ENCODE data around the gene KIF2A.

The KIF2A gene

GRCh38 chr5:62271370-62271769 is 34.6 kb upstream of the KIF2A start:
- Histone ChIP-seq H3K9me3 (ENCODE audit: control insufficient read depth, low read length) (no peaks in the 10 kb centered on the region), H3K4me1 (no peaks in the 10 kb centered on the region), H3K27me3 (ENCODE audit: control insufficient read depth, insufficient read depth, low read length) (no peaks in the 10 kb centered on the region), H3K36me3 (ENCODE audit: control insufficient read depth, insufficient read depth, low read length) (no peaks in the 10 kb centered on the region), H3K4me3 (ENCODE audit: low read depth, low read length) (no peak overlapping the region), H3K4me2 (ENCODE audit: low read length) (no peak overlapping the region), H3K27ac (no peak overlapping the region), H2AFZ (no peak overlapping the region), H3K9ac (no peak overlapping the region), H3K79me2 (no peaks in the 10 kb centered on the region)
- TF ChIP-seq CTCF (IDR thresholded peaks at IDR 0.05) = no peak

GRCh38 chr5:62271870-62272269 is 34.1 kb upstream of the KIF2A start:
- H3K79me2 ChIP-seq = no peaks in the 10 kb centered on the region

GRCh38 chr5:62273687-62274086 is 32.3 kb upstream of the KIF2A start:
- H3K4me1 ChIP-seq = no peaks in the 10 kb centered on the region
- H2AFZ ChIP-seq = no peak overlapping the region
- no peak overlapping the region for H3K4me3 ChIP-seq (ENCODE audit: low read depth, low read length)
- no peak overlapping the region for H3K27ac ChIP-seq
- H3K27me3 ChIP-seq (ENCODE audit: control insufficient read depth, insufficient read depth, low read length) = no peaks in the 10 kb centered on the region
- TF ChIP-seq CTCF (IDR thresholded peaks at IDR 0.05) = no peak
- no peak overlapping the region for H3K4me2 ChIP-seq (ENCODE audit: low read length)
- no peaks in the 10 kb centered on the region for H3K36me3 ChIP-seq (ENCODE audit: control insufficient read depth, insufficient read depth, low read length)
- no peaks in the 10 kb centered on the region for H3K79me2 ChIP-seq
- no peaks in the 10 kb centered on the region for H3K9me3 ChIP-seq (ENCODE audit: control insufficient read depth, low read length)
- H3K9ac ChIP-seq = no peak overlapping the region

More at GRCh38 chr5:62271870-62272269, 34.1 kb upstream of the KIF2A start:
- Histone ChIP-seq H3K4me2 (ENCODE audit: low read length) (no peak overlapping the region), H3K4me3 (ENCODE audit: low read depth, low read length) (no peak overlapping the region), H3K27me3 (ENCODE audit: control insufficient read depth, insufficient read depth, low read length) (no peaks in the 10 kb centered on the region), H3K36me3 (ENCODE audit: control insufficient read depth, insufficient read depth, low read length) (no peaks in the 10 kb centered on the region), H3K27ac (no peak overlapping the region), H3K9ac (no peak overlapping the region), H3K9me3 (ENCODE audit: control insufficient read depth, low read length) (no peaks in the 10 kb centered on the region), H3K4me1 (no peaks in the 10 kb centered on the region), H2AFZ (no peak overlapping the region)
- TF ChIP-seq CTCF (IDR thresholded peaks at IDR 0.05) = no peak

- no peaks in the 10 kb centered on the region for H3K9me3 ChIP-seq (ENCODE audit: control insufficient read depth, low read length)
- TF ChIP-seq CTCF (IDR thresholded peaks at IDR 0.05) = no peak
- no peak overlapping the region for H3K9ac ChIP-seq
- no peak overlapping the region for H3K27ac ChIP-seq
- H3K4me1 ChIP-seq = no peaks in the 10 kb centered on the region
- H3K79me2 ChIP-seq = no peaks in the 10 kb centered on the region
- H3K27me3 ChIP-seq (ENCODE audit: control insufficient read depth, insufficient read depth, low read length) = no peaks in the 10 kb centered on the region
- H3K36me3 ChIP-seq (ENCODE audit: control insufficient read depth, insufficient read depth, low read length) = no peaks in the 10 kb centered on the region
- no peak overlapping the region for H3K4me3 ChIP-seq (ENCODE audit: low read depth, low read length)
- no peak overlapping the region for H3K4me2 ChIP-seq (ENCODE audit: low read length)
- H2AFZ ChIP-seq = no peak overlapping the region
These were observed 30.4 kb upstream of the KIF2A start for GRCh38 chr5:62275581-62275980.

- no peaks in the 10 kb centered on the region for H3K27me3 ChIP-seq (ENCODE audit: control insufficient read depth, insufficient read depth, low read length)
- H3K27ac ChIP-seq = no peak overlapping the region
- no peak overlapping the region for H3K9ac ChIP-seq
- TF ChIP-seq CTCF (IDR thresholded peaks at IDR 0.05) = no peak
- H3K9me3 ChIP-seq (ENCODE audit: control insufficient read depth, low read length) = no peaks in the 10 kb centered on the region
- H3K4me3 ChIP-seq (ENCODE audit: low read depth, low read length) = no peak overlapping the region
- no peak overlapping the region for H3K4me2 ChIP-seq (ENCODE audit: low read length)
- H3K36me3 ChIP-seq (ENCODE audit: control insufficient read depth, insufficient read depth, low read length) = no peaks in the 10 kb centered on the region
- H2AFZ ChIP-seq = no peak overlapping the region
- H3K4me1 ChIP-seq = no peaks in the 10 kb centered on the region
- no peaks in the 10 kb centered on the region for H3K79me2 ChIP-seq
These were observed 24.6 kb upstream of the KIF2A start for GRCh38 chr5:62281411-62281810.
